Stomach smooth muscle (tissue), 2 donors: ENCODE measurements around the gene PTH1R.

Experiments
- H3K27ac ChIP-seq: one replicate; pipeline ENCODE4 v1.7.0; 2013; ENCODE audit warnings: mild to moderate bottlenecking, low read length, inconsistent platforms
- H3K27me3 ChIP-seq, 2 donors: one replicate each; pipeline ENCODE4 v1.7.0; 2013; ENCODE audit warnings: low read length in 2 of 2; ENCODE audit not compliant: insufficient read depth in 2 of 2, control insufficient read depth in 1 of 2
- H3K36me3 ChIP-seq, 2 donors: one replicate each; pipeline ENCODE4 v1.7.0; 2013; ENCODE audit warnings: low read length in 2 of 2; ENCODE audit not compliant: control insufficient read depth in 2 of 2, insufficient read depth in 2 of 2
- H3K4me1 ChIP-seq: one replicate; pipeline ENCODE4 v1.7.0; 2013; ENCODE audit warnings: low read length; ENCODE audit not compliant: control insufficient read depth, insufficient read depth
- H3K4me3 ChIP-seq, 2 donors: one replicate each; pipeline ENCODE4 v1.7.0; 2013; ENCODE audit warnings: low read length in 2 of 2
- H3K9ac ChIP-seq, 2 donors: one replicate each; pipeline ENCODE4 v1.7.0; 2013; ENCODE audit warnings: low read length in 2 of 2, mild to moderate bottlenecking in 1 of 2
- H3K9me3 ChIP-seq, 2 donors: one replicate each; pipeline ENCODE4 v1.7.0; 2013; ENCODE audit warnings: low read length in 2 of 2; ENCODE audit not compliant: control insufficient read depth in 2 of 2
- donor health status: healthy.
- donor health status: Pancreatic carcinoma.

Gene PTH1R

DNA sequence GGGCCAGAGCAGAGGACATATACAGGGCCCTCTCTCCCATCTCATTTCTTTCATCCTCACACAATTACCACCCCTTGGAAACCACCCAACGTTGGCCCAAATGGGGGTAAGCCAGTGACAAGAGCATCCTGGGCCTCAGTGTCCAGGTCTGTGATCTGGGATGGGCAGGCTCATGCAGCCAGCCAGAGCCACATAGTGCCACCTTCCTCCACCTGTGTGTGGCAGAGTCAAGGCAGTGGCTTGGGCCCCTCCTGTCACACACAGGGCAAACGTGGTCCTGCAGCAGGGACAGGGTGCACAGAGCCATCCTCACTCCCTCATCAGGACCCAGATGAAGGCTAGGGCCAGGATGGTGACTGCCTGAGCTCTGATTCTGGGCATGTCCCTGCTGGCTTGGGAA is 12.0 kb upstream of the PTH1R start:
- Histone ChIP-seq H3K4me3 (no peak overlapping the region), H3K27ac (no peak overlapping the region), H3K9me3 (no peaks in the 10 kb centered on the region), H3K4me1 (peaks cover 24% of the 10 kb centered on the region), H3K27me3 (no peaks in the 10 kb centered on the region), H3K36me3 (no peaks in the 10 kb centered on the region), H3K9ac (no peak overlapping the region)

DNA sequence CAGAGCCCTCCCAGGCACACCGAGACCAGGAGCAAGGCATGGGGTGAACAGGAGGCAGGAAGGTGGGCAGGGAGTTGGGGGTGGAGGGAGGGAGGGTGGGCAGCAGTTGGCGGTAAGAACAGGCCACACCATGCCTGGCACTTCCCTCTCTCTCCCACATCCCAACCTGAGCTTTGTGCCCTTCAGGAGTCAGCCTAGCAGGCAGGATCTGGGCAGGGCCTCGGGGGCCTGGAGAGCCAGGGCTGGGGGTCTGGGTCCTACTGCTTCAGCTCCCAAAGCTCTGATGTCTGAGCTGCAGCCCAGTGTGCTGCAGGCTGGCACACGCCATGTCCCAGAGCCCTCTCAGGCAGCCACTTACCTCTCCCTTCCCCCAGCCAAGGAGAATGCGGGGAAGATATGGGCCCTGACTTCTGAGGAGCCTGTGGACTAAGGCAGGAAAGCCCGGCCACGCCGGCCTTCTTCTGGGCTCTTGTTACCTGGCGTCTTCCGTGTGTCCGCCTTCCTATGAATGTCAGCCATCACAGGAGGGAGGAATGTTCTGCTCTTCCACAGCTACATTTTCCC is 11.4 kb upstream of the PTH1R start:
- Histone ChIP-seq H3K9ac (no peak overlapping the region), H3K27me3 (no peaks in the 10 kb centered on the region), H3K4me3 (no peak overlapping the region), H3K9me3 (no peaks in the 10 kb centered on the region), H3K4me1 (peaks cover 24% of the 10 kb centered on the region), H3K27ac (no peak overlapping the region), H3K36me3 (no peaks in the 10 kb centered on the region)

DNA sequence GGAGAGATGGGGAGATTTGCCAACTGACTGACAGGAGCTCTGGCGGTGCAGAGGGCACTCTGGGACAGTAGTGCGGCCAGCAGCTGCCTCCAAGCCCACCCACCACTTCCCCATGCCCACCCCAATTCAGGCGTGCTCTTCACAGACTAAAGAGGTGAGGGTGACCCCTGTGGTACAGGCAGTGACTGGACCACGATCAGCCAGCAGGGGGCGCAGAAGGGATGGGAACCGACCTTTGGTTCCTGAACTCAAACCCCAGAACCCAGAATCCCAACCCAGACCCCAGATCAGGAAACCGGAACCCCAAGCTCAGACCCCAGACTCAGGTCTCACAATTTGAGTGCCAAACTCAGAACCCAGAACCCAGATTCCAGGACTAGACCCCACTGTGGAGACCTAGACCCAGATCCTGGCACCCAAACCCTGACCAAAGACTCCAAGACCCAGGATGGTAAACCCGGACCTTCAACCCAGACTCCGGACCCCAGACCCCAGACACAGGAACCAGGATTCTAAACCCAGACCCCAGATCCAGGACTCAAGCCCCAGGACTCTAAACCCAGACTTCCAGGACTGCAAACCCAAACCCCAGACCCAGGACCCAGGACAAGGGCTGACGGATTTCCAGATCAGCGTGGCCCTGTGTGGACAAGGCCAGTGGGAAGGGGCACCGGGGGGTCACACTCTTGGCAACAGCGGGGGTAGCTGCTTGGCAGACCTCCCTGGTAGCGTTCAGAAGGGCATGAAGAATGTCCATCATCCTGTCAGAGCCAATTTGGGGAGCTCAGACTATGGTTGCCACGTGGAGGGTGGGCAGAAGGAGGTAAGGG is 10.6 kb upstream of the PTH1R start:
- Histone ChIP-seq H3K4me3 (peak overlapping the region in 1 of 2 donors; percentile 54), H3K9me3 (no peaks in the 10 kb centered on the region), H3K9ac (peak overlapping the region; percentile 60 to 66), H3K36me3 (no peaks in the 10 kb centered on the region), H3K4me1 (peaks cover 24% of the 10 kb centered on the region), H3K27ac (no peak overlapping the region), H3K27me3 (no peaks in the 10 kb centered on the region)

GRCh38 chr3:46867550-46867898 is 10.0 kb upstream of the PTH1R start:
- Histone ChIP-seq H3K9ac (peak overlapping the region; percentile 60 to 66), H3K9me3 (no peaks in the 10 kb centered on the region), H3K4me3 (peak overlapping the region in 1 of 2 donors; percentile 54), H3K27ac (no peak overlapping the region), H3K27me3 (no peaks in the 10 kb centered on the region), H3K36me3 (no peaks in the 10 kb centered on the region), H3K4me1 (peaks cover 24% of the 10 kb centered on the region)

DNA sequence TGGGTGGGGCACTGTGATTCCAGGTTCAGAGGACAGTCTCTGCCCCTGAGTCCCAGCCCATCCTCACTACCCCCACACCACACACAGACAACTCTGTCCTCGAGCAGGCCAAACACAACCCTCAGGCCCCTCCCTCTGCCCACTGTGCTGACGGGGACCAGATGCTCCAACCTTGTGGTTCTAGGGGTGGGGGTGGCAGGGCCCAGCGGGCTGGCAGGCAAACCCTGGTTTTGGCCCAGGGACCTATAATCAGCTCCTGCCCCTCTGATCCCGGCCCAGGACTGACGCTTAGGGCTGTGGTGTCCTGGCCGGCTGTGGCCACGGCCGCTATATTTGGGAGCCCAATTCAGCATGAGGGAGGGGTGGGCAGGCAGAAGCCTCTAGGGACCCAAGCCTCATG is 9.2 kb upstream of the PTH1R start:
- Histone ChIP-seq H3K36me3 (no peaks in the 10 kb centered on the region), H3K9me3 (no peaks in the 10 kb centered on the region), H3K4me3 (no peak overlapping the region), H3K4me1 (peaks cover 28% of the 10 kb centered on the region), H3K27me3 (no peaks in the 10 kb centered on the region), H3K9ac (peak overlapping the region in 1 of 2 donors; percentile 66), H3K27ac (no peak overlapping the region)

GRCh38 chr3:46868948-46869347 is 8.6 kb upstream of the PTH1R start:
- Histone ChIP-seq H3K27ac (no peak overlapping the region), H3K36me3 (no peaks in the 10 kb centered on the region), H3K9me3 (no peaks in the 10 kb centered on the region), H3K9ac (no peak overlapping the region), H3K27me3 (no peaks in the 10 kb centered on the region), H3K4me3 (no peak overlapping the region), H3K4me1 (peaks cover 33% of the 10 kb centered on the region)

DNA sequence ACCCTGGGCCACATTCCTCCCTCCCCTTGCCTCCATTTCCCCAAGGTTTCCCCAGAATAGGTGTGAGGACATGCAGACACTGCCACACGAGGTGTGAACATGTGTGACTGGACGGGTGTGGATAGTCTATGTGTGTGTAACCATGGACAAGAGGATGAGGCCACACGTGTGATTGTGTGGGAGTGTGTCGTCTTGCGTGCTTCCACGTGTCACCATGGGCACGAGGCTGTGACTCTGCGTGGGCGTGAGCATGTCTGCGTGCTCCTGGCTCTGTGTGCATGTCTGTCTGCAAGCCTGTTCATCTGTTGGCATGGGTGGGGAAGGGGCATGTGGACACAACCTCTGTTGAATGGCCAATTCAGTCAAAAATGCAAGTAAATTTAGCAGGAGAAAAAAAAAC is 8.1 kb upstream of the PTH1R start:
- Histone ChIP-seq H3K36me3 (no peaks in the 10 kb centered on the region), H3K9ac (no peak overlapping the region), H3K9me3 (no peaks in the 10 kb centered on the region), H3K4me3 (no peak overlapping the region), H3K27me3 (no peaks in the 10 kb centered on the region), H3K27ac (no peak overlapping the region), H3K4me1 (peaks cover 38% of the 10 kb centered on the region)

GRCh38 chr3:46870651-46871050 is 6.9 kb upstream of the PTH1R start:
- no peaks in the 10 kb centered on the region for H3K9me3 ChIP-seq
- H3K4me1 ChIP-seq: peaks cover 45% of the 10 kb centered on the region
- no peak overlapping the region for H3K4me3 ChIP-seq
- H3K27ac ChIP-seq: no peak overlapping the region
- no peak overlapping the region for H3K9ac ChIP-seq
- H3K36me3 ChIP-seq: no peaks in the 10 kb centered on the region
- no peaks in the 10 kb centered on the region for H3K27me3 ChIP-seq

DNA sequence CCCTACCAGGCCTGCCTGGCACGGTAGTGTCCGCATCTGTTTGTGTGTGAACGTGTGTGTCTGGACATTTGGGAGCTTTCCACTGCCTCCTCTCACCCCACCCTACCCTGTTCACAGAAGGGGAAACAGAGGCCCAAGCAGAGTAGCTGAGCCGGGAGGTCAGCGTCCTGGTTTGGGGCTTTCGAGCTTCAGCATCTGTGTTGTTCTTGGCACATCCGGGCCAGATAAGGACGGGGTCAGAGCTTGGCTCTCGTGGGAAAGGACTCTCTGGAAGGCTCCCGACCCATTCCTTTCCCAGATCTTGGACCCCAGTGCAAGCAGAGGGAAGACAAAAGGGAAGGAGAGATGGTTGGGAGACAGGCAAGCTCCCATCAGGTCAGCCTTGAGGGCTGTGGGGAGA is 6.3 kb upstream of the PTH1R start:
- Histone ChIP-seq H3K36me3 (no peaks in the 10 kb centered on the region), H3K4me3 (no peak overlapping the region), H3K27me3 (no peaks in the 10 kb centered on the region), H3K9me3 (no peaks in the 10 kb centered on the region), H3K4me1 (peaks cover 45% of the 10 kb centered on the region), H3K27ac (no peak overlapping the region), H3K9ac (no peak overlapping the region)

DNA sequence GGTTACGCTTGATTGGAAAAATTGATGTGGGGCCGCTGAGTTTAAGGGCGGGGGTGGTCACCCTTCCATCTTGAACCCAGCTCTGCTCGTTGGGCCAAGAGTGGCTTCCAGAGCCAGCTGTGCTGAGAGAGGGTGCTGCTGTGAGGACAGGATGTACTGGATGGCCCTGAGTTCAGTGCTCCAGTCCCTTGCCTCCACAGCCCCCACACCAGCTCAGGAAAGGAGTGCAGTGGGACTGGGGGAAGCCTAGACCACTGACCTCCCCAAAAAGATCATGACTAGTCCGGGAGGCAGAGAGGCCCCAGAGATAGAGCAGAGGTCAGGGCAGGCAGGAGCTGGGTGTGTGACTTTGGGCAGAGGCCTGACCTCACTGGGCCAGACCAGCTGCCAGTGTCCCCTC is 4.0 kb upstream of the PTH1R start:
- no peaks in the 10 kb centered on the region for H3K9me3 ChIP-seq
- H3K27me3 ChIP-seq: no peaks in the 10 kb centered on the region
- peaks cover 33% of the 10 kb centered on the region for H3K4me1 ChIP-seq
- H3K27ac ChIP-seq: no peak overlapping the region
- no peak overlapping the region for H3K4me3 ChIP-seq
- H3K9ac ChIP-seq: no peak overlapping the region
- no peaks in the 10 kb centered on the region for H3K36me3 ChIP-seq

DNA sequence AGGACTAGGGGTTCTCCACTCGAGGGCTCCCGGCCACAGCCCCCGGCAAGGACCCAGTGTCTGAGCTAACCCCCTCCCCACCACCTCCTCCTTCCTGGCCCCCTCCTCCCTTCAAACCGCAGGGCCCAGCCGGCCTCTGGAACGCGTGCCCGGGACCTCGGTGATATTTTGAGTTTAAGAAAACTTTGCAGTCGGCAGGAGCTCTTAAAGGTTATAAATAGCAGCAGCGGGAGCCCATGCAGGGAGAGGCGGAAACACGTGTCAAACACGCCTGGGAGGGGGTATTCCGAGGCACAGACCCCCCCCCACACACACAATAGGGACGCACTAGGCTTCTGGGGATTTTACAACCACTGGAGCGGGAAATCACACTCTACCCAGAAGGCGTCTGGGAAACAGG is 3.1 kb upstream of the PTH1R start:
- H3K4me1 ChIP-seq: peaks cover 35% of the 10 kb centered on the region
- H3K9ac ChIP-seq: peak overlapping the region in 1 of 2 donors; percentile 9
- H3K4me3 ChIP-seq: no peak overlapping the region
- no peaks in the 10 kb centered on the region for H3K36me3 ChIP-seq
- no peak overlapping the region for H3K27ac ChIP-seq
- H3K27me3 ChIP-seq: no peaks in the 10 kb centered on the region
- H3K9me3 ChIP-seq: no peaks in the 10 kb centered on the region
